ENCODE results near the gene TRIM47. TPM values are rescaled to one million over a fixed set of nuclear protein-coding genes. Genes with fewer than 3 reads are reported as not detected.

The TRIM47 gene
- total RNA-seq, 1 donor from 2014 or later = 56.5 TPM

DNA sequence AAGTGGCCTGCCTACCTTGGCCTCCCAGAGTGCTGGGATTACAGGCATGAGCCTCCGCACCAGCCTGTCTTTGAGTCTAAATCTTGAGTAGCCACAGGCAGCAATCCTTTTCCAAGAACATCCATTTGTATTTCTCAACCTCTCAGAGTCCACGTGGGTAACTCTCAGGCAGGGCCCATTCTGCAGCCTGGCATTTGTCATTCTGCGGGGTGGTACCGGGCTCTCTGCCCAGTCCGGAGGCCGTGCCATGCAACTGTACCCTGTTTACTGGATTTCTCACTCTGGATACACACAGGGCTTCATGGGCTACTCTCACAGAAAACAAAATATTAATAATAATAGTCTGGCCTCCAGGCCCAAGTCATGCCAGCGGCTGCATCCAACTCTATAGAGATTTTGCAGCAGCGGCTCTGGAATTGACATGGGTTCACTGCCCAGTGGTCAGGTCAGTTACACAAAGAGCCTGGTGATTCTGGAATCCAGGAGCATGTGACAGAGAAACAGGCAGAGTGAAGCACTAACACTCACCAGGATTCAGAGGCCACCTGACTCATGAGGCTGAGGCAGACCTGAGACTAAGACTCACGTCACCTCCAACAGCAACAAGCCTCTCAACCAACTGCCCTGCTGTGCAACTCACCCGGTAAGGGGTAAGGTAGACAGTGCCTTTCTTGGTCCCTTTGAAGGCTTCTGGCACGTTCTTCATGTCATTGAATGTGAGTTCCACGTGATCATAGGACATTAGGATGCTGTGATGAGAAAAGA lies 27.3 kb downstream of the TRIM47 start:
- TF ChIP-seq, protein P1, sequence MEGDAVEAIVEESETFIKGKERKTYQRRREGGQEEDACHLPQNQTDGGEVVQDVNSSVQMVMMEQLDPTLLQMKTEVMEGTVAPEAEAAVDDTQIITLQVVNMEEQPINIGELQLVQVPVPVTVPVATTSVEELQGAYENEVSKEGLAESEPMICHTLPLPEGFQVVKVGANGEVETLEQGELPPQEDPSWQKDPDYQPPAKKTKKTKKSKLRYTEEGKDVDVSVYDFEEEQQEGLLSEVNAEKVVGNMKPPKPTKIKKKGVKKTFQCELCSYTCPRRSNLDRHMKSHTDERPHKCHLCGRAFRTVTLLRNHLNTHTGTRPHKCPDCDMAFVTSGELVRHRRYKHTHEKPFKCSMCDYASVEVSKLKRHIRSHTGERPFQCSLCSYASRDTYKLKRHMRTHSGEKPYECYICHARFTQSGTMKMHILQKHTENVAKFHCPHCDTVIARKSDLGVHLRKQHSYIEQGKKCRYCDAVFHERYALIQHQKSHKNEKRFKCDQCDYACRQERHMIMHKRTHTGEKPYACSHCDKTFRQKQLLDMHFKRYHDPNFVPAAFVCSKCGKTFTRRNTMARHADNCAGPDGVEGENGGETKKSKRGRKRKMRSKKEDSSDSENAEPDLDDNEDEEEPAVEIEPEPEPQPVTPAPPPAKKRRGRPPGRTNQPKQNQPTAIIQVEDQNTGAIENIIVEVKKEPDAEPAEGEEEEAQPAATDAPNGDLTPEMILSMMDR (IDR thresholded peaks at IDR 0.05; ENCODE audit: insufficient read depth, low read length, poor library complexity, severe bottlenecking) = no peak
- no peak for DNase-seq (ENCODE audit: low read depth)
- H3K4me3 ChIP-seq (ENCODE audit: low read depth, low read length) = no peak overlapping the region

GRCh38 chr17:75849724-75850123 lies 28.7 kb downstream of the TRIM47 start:
- no peaks in the 10 kb centered on the region for H3K27me3 ChIP-seq (ENCODE audit: control insufficient read depth, insufficient read depth, low read length)
- no peak for DNase-seq (ENCODE audit: low read depth)
- peaks cover 5% of the 10 kb centered on the region for H3K36me3 ChIP-seq (ENCODE audit: control insufficient read depth, insufficient read depth, low read length)
- TF ChIP-seq, protein P1 (IDR thresholded peaks at IDR 0.05; ENCODE audit: insufficient read depth, low read length, poor library complexity, severe bottlenecking) = no peak
- H3K4me3 ChIP-seq (ENCODE audit: low read depth, low read length) = no peak overlapping the region

More for the DNA sequence above, 27.3 kb downstream of the TRIM47 start:
- Histone ChIP-seq H3K27me3 (ENCODE audit: control insufficient read depth, insufficient read depth, low read length) (no peaks in the 10 kb centered on the region), H3K36me3 (ENCODE audit: control insufficient read depth, insufficient read depth, low read length) (peaks cover 5% of the 10 kb centered on the region)

GRCh38 chr17:75849279-75849646 lies 29.1 kb downstream of the TRIM47 start:
- TF ChIP-seq, protein P1 (IDR thresholded peaks at IDR 0.05; ENCODE audit: insufficient read depth, low read length, poor library complexity, severe bottlenecking) = no peak
- Histone ChIP-seq H3K4me3 (ENCODE audit: low read depth, low read length) (no peak overlapping the region), H3K27me3 (ENCODE audit: control insufficient read depth, insufficient read depth, low read length) (no peaks in the 10 kb centered on the region), H3K36me3 (ENCODE audit: control insufficient read depth, insufficient read depth, low read length) (peaks cover 5% of the 10 kb centered on the region)
- DNase-seq (ENCODE audit: low read depth) = no peak

GRCh38 chr17:75848523-75849278 lies 29.7 kb downstream of the TRIM47 start:
- TF ChIP-seq, protein P1 (IDR thresholded peaks at IDR 0.05; ENCODE audit: insufficient read depth, low read length, poor library complexity, severe bottlenecking) = peak; percentile 78
- Histone ChIP-seq H3K27me3 (ENCODE audit: control insufficient read depth, insufficient read depth, low read length) (no peaks in the 10 kb centered on the region), H3K36me3 (ENCODE audit: control insufficient read depth, insufficient read depth, low read length) (peaks cover 5% of the 10 kb centered on the region), H3K4me3 (ENCODE audit: low read depth, low read length) (no peak overlapping the region)
- DNase-seq (ENCODE audit: low read depth) = no peak

- H3K4me3 ChIP-seq (ENCODE audit: low read depth, low read length) = no peak overlapping the region
- peaks cover 5% of the 10 kb centered on the region for H3K36me3 ChIP-seq (ENCODE audit: control insufficient read depth, insufficient read depth, low read length)
- TF ChIP-seq, protein P1 (IDR thresholded peaks at IDR 0.05; ENCODE audit: insufficient read depth, low read length, poor library complexity, severe bottlenecking) = no peak
- no peaks in the 10 kb centered on the region for H3K27me3 ChIP-seq (ENCODE audit: control insufficient read depth, insufficient read depth, low read length)
- no peak for DNase-seq (ENCODE audit: low read depth)
Observed at GRCh38 chr17:75847614-75848522, 30.5 kb downstream of the TRIM47 start.

Data from kidney epithelial cell (primary cell).